Ramos (cell line): ENCODE data around the gene MTX1.
"Not testable (repeated sequence)": the region's sequence is repeated elsewhere in the genome, so short reads cannot be mapped to it uniquely, and the experiment has no call there.

Source experiments
- in situ Hi-C: fragments of 300-500 bp; cut with MboI; formaldehyde crosslinking; loops from one replicate; pipeline ENCODE4 v1.14.3; 2022; ENCODE audit warnings: low sequenced_read_pairs; ENCODE audit not compliant: unreplicated experiment

MTX1 gene, protein sequence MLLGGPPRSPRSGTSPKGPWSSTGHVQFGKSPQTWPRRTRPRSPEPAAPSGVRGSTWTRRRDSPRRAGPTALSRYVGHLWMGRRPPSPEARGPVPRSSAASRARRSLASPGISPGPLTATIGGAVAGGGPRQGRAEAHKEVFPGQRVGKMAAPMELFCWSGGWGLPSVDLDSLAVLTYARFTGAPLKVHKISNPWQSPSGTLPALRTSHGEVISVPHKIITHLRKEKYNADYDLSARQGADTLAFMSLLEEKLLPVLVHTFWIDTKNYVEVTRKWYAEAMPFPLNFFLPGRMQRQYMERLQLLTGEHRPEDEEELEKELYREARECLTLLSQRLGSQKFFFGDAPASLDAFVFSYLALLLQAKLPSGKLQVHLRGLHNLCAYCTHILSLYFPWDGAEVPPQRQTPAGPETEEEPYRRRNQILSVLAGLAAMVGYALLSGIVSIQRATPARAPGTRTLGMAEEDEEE

DNA sequence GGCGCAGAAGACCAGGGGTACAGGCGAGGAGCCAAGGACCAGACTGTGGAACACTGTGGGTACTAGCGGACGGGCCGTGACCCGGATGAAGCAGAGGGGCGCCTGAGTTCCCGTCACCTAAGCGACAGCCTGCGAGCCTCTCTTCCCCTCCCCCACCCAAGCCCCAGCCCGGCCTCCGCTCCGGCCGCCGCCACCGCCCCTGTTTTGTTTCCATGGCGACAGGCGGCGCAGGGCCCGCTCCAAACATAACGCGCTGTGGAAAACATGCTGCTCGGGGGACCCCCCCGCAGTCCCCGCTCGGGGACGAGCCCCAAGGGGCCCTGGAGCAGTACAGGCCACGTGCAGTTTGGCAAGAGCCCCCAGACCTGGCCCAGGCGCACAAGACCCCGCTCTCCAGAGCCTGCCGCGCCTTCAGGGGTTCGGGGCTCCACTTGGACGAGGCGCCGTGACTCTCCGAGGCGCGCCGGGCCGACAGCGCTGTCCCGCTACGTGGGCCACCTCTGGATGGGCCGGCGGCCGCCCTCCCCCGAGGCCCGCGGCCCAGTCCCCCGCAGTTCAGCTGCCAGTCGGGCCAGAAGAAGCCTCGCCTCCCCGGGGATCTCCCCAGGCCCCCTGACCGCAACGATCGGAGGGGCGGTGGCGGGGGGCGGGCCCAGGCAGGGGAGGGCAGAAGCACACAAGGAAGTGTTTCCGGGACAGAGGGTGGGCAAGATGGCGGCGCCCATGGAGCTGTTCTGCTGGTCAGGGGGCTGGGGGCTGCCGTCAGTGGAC lies at the start of gene MTX1:
Gene MTX1, plus strand, starts transcription at position 155 of the 771 bp plus-strand sequence. Its CDS starts 110 bp downstream, at position 265.
- in situ Hi-C loops: loop anchor here (10.0 kb wide), 1 partner anchor 386 kb away; no protein-coding TSS in a partner anchor

DNA sequence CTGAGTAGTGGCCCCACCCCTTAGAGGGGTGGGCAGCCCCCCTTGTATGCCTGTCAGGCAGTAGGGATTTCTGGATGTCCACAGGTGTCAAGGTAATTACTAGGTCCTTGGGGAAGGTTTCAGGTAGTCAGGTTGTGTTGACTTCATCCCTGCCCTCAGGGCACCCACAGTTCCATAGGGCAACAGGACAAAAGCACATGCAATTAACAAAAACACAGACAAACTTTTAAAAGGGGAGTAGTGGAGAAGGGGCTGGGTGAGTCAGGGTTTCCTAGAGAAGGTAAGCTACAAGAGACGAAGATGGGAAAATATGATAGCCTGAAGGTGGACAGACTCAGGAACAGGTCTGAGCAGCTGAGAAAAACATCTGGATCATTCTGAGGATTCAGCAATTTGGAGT lies 49.5 kb upstream of the MTX1 start:
- in situ Hi-C loops: no loop called here

DNA sequence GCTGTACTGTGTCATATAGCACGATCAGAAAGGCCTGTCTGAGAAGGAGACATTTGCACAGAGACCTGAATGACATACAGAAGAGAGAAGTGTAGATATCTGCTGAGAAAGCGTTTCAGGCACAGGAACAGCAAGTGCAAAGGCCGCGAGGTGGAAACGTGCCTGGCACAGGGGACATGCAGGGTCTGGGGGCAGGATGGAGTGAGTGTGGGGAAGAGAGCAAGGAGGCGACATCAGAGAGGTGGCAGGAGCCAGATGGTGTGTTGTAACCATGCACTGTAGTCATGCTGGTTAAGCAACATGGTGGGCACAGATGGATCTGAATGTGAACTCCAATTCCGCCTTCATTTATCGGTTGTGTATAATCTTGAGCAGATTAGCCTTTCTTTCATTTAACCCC lies 48.4 kb upstream of the MTX1 start:
- in situ Hi-C loops: no loop called here

DNA sequence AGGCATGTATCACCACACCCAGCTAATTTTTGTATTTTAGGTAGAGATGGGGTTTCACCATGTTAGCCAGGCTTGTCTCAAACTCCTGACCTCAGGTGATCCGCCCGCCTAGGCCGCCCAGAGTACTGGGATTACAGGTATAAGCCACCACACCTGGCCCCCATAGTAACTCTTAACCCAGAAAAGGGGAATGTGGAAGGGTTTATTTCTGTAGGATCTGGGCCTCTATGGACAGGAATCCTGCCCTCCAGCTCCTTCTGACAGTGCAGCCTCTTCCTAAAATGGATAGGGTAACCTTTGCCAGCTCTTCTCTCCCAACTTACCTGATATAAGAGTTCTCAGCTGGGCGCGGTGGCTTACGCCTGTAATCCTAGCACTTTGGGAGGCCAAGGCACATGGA lies 45.9 kb upstream of the MTX1 start:
- in situ Hi-C loops: not testable (repeated sequence)

DNA sequence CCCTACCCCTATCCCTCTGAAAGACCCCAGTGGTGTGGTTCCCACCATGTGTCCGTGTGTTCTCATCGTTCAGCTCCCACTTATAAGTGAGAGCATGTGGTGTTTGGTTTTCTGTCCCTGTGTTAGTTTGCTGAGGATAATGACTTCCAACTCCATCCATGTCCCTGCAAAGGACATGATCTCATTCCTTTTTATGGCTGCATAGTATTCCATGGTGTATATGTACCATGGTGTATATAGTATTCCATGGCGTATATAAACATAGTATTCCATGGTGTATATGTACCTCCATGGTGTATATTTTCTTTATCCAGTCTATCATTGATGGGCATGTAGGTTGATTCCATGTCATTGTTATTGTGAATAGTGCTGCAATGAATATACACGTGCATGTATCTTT lies 44.7 kb upstream of the MTX1 start:
- in situ Hi-C loops: not testable (repeated sequence)

DNA sequence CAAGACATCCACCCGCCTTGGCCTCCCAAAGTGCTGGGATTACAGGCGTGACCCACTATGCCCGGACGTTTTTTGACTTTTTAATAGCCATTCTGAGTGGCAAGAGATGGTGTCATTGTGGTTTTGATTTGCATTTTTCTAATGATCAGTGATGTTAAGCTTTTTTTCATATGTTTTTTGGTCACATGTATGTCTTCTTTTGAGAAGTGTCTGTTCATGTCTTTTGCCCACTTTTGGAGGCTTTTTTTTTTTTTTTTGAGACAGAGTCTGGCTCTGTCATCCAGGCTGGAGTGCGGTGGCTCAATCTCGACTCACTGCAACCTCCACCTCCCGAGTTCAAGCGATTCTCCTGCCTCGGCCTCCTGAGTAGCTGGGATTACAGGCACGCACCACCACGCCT lies 43.9 kb upstream of the MTX1 start:
- in situ Hi-C loops: loop anchor here (5.0 kb wide), 1 partner anchor 72 kb away; no protein-coding TSS in a partner anchor

DNA sequence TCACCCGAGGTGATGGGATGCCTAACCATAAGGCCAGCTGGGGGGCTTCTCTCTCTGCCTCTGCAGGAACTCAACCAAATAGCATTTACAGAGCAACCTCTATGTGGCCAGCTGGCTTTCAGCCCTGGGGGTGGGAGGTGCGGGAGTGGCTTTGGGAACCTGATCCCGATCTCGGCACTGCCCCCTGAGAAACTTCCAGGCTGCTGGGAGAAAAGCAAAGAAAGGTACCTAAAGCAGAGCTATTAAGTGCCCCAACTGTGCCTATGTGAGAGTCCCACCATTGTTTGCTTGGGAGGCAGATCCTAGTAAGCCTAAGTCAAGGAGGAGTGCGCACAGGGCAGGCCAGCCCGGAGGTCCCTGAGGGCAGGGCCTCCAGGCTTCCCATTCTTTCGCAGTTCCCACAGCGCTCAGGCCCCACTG lies 42.4 kb upstream of the MTX1 start:
- in situ Hi-C loops: loop anchor here (5.0 kb wide), 1 partner anchor 74 kb away; no protein-coding TSS in a partner anchor

DNA sequence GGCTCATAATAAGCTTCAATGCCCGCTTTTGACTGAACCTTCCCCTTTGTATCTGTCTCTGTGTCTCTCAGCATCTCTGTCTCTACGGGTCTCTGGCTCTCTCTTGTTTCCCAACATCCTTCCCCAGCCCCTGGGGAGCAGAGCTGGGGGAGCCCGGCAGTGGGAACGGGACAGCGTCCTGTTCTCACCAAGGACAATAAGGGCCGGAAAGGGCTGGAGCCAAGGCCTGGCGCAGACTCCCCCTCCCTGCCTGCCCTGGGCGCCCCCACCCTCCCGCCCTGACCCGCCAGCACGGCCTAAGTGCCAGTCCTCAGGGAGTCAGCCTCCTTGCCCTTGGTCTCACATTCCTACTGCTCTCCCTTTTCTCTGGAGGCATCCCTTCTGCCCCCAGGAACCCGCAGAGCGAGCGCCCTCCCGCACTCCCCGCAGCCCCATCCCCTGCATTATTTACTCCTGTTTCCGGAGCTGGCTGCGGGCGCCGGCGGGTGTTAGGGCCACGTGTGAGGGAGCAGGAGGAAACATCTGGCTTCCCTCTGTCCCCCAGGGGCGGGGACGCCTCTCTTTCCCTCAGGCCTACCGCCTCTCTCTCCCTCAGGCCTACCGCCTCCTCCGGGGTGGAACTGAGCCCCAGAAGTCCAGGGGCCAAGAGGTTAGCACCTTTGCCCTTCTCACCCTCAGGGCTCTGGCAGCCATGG lies 41.9 kb upstream of the MTX1 start:
- in situ Hi-C loops: loop anchor here (5.0 kb wide), 1 partner anchor 74 kb away; no protein-coding TSS in a partner anchor

DNA sequence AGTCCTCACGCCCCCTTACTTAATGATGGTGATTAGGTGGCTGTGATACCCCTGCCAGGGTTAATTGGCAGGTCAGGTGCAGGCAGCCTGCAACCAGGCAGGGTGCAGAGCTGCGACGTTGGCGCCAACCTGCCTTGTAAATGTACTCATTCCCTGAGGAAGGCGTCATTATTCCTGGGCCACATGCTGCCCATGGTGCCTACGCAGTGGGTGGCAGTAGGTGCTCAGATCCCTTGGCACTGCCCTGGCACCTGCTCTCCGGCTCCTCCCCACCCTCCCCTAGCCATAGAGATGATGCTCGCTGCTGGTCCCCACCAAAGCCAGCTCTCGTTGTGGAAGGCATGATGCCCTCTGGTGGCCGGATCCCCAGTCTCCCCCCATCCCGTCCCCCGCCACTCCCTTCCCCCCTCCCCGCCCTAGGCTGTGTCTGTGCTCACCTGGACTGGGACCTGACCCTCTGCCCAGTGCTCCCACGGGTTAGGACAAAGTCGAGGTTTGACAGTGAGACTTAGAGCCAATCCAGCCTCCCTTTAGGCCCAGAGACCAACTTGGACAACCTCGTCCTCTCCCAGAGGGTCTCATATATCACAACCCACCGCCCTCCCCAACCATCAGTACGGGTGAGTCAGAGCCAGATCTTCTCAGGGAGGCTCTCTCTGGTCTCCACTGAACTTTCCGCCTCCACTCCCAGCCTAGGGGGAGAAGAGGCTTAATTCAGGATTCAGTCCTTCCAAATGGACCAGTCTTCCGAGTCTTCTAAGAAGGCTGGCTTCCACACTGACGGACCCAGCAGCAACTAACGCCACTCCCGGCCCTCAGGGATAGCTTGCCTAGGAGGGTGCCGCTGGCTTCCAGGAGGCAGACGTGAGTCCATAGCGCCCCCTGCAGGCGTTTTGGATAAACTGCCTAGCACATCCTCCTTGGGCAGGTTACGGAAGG lies 41.1 kb upstream of the MTX1 start:
- in situ Hi-C loops: loop anchor here (5.0 kb wide), 1 partner anchor 75 kb away; no protein-coding TSS in a partner anchor

DNA sequence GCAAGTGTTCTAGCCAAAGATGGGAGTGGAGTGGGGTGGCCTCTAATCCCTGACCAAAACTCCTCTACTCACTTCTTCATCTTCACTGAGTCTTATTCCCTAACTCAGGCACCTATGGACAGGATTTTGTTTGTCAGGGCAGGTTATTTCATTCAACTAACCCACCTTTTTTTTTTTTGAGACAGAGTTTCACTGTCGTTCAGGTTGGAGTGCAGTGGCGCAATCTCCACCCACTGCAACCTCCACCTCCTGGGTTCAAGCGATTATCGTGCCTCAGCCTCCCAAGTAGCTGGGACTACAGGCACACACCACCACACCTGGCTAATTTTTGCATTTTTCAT lies 40.4 kb upstream of the MTX1 start:
- in situ Hi-C loops: loop anchor here (5.0 kb wide), 1 partner anchor 76 kb away; no protein-coding TSS in a partner anchor

DNA sequence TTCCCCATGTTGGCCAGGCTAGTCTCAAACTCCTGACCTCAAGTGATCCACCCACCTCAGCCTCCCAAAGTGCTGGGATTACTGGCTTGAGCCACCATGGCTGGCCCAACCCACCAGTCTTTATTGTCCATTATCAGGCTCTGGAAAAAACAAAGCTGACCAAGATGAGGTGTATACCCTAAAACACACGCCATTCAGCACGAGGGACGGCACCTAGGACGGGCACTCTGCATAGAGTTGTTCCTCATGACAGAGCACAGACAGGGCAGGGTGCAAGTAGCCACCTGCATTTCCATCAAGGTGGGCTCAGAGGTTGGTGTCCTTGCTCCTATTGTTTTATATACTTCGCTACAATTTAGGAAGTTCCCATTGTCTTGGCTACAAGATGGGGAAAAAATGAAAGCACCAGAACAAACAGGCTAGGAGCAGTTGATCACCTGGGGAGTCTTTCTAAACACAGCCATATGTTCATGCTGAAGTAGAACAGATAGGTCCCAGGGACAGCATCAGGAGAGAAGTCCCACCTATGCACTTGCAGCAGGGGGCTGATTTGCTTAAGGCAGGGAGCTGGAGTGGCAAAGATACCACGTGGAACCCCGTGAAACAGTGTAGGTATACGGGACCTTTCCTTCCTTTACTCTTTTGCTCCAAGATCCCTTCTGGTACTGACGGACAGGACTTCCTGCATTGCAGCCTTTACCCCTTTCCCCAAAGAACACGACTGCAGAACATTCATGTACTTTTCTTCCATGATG lies 39.9 kb upstream of the MTX1 start:
- in situ Hi-C loops: loop anchor here (5.0 kb wide), 1 partner anchor 76 kb away; no protein-coding TSS in a partner anchor

DNA sequence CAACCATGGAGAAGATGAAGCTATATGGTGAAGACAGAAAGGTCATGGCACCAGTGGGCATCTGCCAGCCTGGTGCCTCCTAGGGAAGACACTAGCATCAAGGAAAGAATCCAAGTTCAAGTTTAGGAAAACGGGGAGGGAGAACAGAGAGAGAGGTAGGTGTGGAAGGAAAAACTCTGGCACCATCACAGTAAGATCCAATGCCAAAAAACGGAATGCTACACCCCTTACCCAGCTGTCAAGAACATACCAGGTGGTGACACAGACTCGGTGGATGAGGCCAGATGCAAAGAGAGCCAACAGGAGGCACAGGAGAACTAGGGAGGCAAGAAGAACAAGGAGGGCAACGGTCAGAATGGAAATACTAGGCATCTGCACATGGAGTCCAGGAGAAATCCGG lies 39.0 kb upstream of the MTX1 start:
- in situ Hi-C loops: loop anchor here (5.0 kb wide), 1 partner anchor 77 kb away; no protein-coding TSS in a partner anchor

DNA sequence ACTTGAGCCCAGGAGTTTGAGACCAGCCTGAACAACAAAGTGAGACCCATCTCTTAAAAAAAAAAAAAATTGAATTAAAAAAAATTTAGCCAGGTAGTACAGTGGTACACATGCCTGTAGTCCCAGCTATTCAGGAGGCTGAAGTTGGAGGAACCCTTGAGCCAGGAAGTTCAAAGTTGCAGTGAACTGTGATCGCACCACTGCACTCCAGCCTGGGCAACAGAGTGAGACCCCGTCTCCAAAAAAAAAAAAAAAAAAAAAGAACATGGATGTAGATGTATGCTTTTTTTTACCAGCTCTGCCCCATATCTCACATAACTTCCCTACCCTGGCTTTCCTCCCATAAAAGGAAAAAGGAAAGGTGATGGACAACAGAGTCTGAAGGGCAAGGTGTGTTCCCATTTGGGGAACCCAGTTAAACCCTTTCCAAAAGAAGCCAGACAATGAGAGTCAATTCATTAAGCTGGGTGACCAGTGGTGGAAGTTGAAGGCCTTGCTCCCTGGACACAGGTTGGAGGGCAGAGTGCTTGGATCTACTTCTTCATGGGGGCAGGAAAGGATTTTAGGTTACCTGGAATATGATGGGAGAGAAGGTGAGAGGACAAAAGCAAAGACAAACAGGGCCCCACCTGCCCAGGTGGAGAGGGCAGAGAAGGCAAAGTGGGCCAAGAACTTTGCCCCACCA lies 38.3 kb upstream of the MTX1 start:
- in situ Hi-C loops: no loop called here

DNA sequence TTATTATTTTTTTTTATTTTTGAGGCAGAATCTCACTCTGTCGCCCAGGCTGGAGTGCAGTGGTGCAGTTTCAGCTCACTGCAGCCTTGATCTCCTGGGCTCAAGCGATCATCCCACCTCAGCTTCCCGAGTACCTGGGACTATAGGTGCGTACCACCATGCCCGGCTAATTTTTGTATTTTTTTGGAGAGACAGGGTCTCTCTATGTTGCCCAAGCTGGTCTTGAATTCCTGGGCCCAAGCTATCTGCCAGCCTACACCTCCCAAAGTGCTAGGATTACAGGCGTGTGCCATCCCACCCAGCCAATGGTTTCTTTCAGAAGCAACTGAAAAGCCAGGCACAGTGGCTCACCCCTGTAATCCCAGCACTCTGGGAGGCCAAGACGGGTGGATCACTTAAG lies 37.7 kb upstream of the MTX1 start:
- in situ Hi-C loops: no loop called here

DNA sequence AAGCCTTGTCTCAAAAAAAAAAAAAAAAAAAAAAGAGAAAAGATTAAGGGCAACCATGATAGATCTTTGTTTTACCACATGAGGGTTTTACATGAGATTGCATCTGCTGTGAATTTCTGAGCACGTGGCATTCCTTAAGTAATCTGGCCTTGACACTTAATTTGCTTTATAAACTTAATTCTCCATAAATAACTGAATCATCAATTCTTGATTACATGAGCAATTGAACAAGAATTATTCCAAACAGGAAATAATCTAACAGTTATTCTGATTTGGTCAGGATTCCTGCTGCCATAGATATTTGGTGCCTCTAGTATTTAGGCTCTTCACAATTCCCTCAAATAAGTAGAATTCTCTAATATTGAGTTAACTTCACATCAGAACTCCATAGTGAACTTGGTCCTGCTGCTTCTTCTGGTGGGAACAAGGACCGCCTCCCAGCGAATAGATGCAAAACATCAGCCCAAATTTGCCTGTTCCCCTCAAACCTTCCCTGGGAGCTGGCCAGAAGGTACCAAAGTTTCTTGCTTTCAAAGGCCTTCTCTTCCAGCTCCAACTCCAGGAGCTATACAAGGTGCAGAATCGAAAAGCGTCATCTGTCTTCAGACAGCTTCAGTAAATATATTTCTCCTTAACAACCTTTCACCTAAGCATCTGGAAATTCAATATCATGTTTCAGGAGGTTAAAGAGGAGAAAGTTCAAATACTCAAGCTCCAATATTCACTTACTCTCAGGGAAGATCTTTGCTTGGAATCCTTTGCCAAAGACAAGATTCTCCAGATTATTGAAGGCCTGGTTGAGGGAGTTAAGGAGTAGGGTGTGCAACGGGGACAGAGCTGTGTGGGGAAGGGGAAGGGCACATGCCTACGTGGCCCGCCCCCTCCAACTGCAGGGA lies 36.4 kb upstream of the MTX1 start:
- in situ Hi-C loops: no loop called here

DNA sequence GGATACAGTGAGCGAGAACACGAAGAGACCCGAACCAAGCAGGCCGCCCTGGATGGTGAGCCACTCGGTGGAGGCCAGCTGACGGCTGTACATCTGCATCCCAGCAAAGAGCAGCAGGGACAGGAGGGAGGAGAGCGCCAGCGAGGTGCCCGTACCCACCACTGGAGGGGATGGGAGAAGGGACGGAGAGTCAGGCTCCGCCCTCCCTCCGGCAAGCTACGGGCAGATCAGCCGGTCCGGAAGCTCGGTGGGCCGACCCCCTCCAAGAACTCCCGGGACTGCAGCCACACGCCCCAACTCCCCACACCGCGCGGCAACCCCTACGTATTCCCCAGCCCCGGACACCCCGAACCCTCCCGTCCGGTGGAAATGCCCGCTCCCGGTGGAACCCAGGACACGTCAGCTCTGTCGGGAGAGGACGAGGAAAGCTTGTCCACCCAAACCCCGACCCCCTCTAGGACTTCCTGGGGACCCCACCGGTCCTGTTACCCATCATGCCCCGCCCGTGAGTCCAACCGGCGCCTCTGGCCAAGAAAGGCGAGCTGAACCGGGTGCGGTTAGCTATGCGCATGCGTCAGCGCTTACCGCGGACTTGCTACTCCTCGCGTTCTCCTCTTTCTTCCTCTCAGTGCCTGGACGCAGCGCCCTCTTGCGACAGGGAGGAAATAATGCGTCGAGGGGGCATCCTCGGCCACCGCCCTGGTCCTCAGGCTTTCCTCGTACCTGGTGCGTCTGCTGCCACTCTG lies 35.6 kb upstream of the MTX1 start, which contains the start of gene KRTCAP2:
Gene KRTCAP2, minus strand, starts transcription at position 573 of the 746 bp plus-strand sequence. Its CDS starts 80 bp downstream, at position 493.
- in situ Hi-C loops: no loop called here
